Stimulated activated CD8-positive, alpha-beta memory T cell treated with anti-CD3 and anti-CD28 coated beads, Interleukin-15, amount 100 ng/mL, for 24 hours (primary cell): ENCODE results near the gene RND3.

Source experiments
- DNase-seq: peaks from one replicate; pipeline ENCODE4 v3.0.0-alpha.2; 2020; ENCODE audit warnings: low read depth

The RND3 gene

GRCh38 chr2:150438654-150439053, 48.8 kb downstream of the RND3 start:
- DNase-seq, result no peak

- DNase-seq, result no peak
Measured at GRCh38 chr2:150438041-150438440, 49.4 kb downstream of the RND3 start.

- no peak for DNase-seq
Measured at GRCh38 chr2:150432312-150432625, 55.2 kb downstream of the RND3 start.

- no peak for DNase-seq
Measured at GRCh38 chr2:150431561-150432311, 55.7 kb downstream of the RND3 start.

- DNase-seq, result no peak
Measured at GRCh38 chr2:150429384-150429961, 58.0 kb downstream of the RND3 start.

GRCh38 chr2:150428641-150429040, 58.8 kb downstream of the RND3 start:
- no peak for DNase-seq

GRCh38 chr2:150427298-150427697, 60.2 kb downstream of the RND3 start:
- no peak for DNase-seq

GRCh38 chr2:150426724-150427123, 60.7 kb downstream of the RND3 start:
- DNase-seq, result no peak

- no peak for DNase-seq
Measured at GRCh38 chr2:150426315-150426714, 61.2 kb downstream of the RND3 start.

- no peak for DNase-seq
Measured at GRCh38 chr2:150425121-150425955, 62.1 kb downstream of the RND3 start.

GRCh38 chr2:150424406-150424805, 63.1 kb downstream of the RND3 start:
- no peak for DNase-seq

- DNase-seq, result no peak
Measured at GRCh38 chr2:150421126-150421651, 66.3 kb downstream of the RND3 start.

- DNase-seq, result no peak
Measured at GRCh38 chr2:150418916-150419315, 68.6 kb downstream of the RND3 start.
